HUDEP-2 (cell line): ENCODE results near the gene MAGEF1.

Experiments used
- DNase-seq, 76 experiments: peaks; one replicate each; lab custom pipeline; 2025; ENCODE audit not compliant: unreplicated experiment in 76 of 76; lab: John Stamatoyannopoulos, UW

Gene MAGEF1, protein sequence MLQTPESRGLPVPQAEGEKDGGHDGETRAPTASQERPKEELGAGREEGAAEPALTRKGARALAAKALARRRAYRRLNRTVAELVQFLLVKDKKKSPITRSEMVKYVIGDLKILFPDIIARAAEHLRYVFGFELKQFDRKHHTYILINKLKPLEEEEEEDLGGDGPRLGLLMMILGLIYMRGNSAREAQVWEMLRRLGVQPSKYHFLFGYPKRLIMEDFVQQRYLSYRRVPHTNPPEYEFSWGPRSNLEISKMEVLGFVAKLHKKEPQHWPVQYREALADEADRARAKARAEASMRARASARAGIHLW

DNA sequence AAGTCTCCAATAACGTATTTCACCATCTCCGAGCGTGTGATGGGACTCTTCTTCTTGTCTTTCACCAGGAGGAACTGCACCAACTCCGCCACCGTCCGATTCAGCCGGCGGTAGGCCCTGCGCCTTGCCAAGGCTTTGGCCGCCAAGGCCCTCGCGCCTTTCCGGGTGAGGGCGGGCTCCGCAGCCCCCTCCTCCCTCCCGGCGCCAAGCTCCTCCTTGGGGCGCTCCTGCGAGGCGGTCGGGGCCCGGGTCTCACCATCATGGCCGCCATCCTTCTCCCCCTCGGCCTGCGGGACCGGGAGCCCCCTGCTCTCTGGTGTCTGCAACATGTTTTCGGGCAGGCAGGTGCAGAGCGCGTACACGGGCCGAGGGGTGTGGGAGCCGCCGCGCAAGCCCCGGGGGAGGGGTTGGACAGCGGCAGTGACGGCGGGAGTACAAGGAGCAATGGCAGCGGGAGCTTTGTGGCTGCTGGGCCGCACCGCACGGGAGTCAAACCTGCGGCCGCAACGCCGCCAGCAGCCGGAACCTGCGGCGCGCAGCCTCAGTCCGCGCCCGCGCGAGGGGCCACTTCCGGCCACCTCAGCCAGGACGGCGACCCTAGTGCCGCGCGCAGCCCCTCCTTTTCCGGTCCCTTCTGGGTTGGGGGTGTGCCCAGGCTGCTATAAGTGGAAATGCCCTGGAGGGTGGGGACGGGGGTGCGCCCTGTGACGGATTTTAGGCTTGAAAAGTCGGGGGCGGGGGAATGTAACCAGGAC lies at the start of gene MAGEF1:
MAGEF1 (minus strand) TSS at position 572 of the 755 bp plus-strand sequence; CDS start at position 329, 243 bp downstream.
- DNase-seq: peak in 54 of 76 experiments; percentile 3 to 73 (median 38)

DNA sequence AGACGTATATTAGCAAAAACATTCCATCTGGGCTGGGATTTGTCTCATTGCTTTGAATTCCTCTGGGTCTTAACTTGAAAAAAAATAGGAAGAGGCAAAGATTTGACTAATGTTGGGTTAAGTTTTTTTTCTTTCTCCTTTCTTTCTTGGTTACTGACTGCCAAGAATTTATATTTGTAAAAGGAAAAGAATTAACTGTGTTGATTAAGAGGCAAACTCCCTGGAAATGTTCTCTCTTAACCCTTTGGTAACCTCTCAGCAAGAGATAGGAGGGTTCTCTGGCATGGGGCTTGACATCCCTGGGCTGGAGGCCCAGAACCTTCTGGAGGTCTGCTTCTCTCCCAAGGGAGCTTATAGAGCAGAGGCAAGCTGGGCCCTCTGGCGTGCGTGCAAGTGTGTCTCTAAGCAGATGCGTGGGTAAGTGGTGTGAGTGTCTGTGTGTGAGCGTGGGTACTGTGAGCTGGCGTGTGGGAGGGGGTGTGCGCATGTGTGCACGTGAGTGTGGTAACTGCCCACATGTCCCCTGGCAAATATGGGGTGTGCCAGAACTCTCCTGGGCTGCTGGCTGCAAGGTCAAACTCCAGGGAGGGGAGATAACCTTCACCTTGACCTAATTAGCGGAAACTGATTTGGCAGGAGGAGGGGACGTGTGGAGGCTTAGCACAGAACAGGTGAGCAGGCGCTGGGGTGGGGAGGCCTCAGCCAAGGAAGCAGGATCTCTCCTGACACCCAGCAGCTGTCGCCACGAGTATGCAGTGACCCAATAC lies 49.4 kb upstream of the MAGEF1 start:
- no peak for DNase-seq

DNA sequence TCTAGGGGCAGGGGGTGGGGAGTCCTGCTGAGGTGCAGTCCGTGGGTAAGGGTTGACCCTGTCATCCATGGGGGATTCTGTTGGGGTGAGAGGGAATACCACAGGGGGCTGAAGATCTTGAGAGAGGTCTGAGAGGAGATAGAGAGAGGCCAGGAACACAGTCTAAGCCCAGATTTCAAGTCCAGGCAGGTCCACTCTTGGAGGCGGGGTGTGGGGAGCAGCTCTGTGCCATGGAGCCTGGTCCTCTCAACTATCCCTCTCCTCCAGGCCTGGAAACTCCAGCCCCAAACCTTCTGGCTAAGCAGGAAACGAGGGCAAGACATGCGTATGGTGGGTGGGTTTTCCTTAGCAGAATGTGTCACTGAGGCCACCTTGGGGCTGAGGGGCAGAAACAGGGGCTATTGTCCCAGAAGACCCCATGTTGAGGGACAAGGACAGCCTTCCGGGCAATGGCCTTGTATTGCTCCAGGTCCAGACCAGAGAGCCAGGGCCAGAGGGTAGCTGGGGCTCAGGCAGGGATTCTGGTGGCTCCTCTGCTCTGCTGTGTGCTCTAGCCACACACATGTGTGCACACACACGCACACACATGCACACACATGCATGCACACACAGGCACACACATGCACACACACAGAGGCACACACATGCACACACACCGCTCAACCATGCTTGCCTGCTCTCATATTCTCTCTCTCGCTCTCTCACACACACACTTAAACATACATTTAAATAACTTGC lies 48.6 kb upstream of the MAGEF1 start:
- DNase-seq: no peak

DNA sequence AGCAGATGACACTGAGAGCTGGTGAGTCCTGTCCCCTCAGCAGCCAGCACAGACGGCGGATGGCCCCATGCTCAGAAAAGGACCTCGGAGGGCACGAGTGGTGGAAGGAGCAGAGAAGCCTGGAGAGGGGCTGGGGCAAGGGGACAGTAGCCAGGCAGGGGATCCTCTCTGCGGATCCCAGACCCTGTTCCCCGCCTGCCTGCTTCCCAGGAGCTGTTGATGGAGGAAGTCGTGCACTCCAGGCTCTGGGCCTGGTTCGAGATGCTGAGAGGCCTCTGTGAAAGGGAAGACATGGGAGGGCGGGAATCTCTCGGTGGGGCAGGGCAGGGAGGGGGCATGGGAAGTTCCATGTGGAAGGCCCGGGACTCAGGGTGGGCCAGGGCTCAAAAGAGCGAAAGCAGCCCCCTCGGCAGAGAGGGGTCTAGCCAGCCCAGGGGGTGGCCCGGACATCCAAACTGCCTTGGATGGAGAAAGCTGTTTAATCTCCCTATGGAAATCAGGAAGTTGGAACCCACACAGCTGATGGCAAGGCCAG lies 47.9 kb upstream of the MAGEF1 start:
- DNase-seq: no peak

DNA sequence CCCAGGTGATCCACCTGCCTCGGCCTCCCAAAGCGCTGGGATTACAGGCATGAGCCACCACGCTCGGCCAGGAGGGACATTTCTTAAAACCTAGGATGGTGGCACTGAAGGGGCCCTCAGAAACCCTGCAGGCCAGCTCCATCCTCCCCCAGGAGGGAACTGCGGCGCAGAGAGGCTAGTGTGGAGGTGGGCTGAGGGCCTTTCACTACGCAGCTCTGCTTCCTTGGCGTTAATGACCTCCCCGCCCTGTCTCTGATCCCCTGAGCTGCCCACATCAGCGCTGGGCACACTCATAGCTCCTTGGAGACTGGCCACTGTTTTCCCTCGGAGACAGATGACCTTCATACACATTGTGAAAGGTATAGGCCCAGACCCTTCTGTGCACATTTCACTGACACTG lies 46.2 kb upstream of the MAGEF1 start:
- DNase-seq: no peak

DNA sequence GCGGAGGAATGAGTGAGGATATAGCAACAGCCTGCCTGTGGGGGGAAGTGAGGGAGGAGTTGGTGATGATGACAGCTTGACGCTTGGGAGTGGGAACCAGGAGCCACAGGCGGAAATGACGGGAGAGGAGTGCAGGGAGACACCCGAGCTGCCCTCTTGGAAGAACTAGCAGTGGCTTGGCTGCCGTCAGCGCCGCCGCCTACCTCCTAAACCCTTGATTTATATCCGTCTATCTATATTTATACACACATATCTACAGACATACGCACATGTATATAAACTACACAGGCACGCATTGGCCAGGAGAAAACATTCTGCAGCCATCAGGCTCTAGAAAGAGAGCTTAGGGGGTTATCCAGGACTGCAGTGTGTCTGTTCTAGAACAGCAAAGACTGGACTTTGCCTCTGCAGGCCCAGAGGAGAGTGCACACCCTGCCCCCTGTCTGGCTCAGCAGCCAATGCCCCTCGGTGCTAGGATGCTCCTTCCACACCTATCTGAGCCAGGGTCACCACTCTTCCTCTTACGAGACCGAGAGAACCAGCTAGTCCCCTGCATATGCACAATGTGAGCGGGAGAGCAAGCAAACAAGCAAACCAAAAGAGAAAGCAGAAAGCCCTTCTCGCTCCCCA lies 45.3 kb upstream of the MAGEF1 start:
- no peak for DNase-seq

DNA sequence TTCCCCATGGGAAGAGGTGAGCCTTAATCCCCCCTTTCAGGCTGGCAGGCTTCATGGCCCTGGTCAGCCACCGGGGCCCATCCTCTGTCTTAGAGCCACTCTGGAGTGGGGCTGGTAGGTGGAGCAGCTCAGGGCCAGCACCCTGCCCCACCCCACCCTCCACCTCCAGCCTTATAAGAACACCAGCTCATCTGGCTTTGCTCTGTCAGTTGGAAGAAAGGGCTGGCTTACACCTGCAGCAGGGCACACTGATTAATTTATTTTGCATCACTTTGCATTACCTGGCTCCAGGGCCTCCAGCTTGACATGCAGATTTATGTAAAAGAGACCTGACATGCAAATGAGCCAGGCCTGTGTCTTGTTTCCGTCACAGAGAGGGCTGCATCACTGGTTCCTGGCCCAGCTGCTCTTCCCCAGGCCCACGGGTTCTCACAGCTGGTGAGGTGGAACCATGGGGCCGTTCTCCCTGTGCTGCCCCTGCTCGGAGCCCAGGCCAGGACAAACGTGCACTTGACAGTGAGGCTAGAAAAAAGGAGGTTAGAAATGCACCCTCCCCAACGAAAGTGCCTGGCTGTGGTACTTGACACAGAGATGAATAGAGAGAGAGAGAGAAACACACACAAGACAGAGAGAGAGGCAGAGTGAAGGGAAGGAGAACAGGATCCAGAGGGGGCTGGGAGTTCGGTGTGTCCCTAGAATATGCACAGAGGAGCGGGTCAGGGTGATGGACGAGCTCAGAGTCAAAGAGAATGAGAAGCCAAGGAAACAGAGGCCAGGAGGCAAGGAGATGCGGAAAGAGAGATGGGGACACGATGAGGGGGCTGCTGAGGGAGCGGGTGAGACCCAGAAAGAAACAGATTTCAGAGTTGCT lies 44.5 kb upstream of the MAGEF1 start:
- DNase-seq: no peak

DNA sequence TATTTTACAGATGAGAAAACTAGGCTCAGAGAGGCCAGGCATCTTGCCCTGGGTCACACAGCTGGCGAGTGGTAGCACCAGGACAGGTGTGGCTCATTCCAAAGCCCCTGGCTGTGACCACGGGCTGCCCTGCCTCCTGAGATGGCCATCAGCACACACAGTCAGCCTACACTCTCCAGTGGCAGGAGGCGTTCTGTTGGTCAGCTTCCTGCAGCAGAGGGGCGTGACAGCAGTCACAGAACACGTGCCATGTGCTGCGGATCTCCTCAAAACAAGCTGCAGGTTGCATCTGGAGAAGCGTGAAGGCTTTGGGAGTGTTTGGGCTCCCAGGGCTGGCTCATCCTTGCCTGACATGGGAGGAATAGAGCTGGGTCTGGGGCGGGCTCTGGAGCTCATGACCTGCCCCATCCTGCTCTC lies 43.5 kb upstream of the MAGEF1 start:
- DNase-seq: no peak

DNA sequence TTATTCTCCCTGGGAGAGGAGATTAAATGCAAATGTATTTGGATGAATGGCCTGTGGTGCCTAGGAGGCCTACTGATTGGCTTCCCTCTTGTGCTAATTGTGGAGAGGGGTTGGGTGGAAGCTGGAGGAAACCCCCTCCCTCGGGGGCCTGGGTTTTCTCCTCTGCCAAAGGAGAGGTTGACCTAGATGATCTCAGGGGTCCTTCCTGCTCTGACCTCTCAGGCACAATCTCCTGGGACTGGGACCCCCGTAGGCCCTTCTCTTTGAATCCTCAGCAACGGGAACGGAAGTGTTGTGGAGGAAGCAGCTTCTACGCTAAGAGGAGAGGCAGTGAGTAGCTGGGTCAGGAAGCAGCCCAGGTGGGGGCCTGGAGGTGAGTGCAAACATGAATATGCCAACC lies 40.5 kb upstream of the MAGEF1 start:
- no peak for DNase-seq

DNA sequence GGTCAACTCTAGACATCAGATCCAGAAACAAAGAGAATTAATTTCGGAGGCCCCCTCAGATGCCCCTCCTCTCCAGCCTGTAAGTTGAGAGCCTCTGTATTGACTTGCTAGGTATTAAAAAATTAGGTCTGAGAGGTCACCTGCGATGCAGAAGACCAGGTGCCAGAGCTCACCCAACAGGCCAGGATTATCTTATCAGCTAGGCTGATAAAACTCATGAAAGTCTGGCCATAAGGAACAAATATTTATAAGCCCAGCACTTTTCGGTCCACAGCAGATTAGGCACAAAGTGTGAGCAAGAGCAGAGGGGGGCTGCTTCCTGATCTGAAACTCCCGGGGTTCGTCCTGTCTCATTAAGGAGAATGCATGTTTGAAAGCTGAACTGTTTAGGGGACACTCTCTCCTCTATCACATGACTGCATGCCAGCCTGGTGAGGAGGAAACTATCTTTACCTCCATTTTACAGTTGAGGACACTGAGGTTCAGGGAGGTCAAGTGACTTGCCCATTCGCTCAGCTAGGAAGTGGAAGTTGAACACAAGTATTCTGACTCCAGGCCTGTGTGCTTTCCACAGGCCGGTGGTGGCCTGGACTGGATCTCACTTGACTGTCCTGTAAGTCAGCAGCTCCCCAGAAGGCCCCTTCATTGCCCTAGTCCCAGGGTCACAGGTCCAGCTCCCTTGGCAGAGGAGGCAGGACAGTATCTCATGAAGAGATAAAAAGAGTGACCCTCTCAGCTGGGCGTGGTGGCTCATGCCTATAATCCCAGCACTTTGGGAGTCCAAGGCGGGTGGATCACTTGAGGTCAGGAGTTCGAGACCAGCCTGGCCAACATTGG lies 39.6 kb upstream of the MAGEF1 start:
- no peak for DNase-seq

DNA sequence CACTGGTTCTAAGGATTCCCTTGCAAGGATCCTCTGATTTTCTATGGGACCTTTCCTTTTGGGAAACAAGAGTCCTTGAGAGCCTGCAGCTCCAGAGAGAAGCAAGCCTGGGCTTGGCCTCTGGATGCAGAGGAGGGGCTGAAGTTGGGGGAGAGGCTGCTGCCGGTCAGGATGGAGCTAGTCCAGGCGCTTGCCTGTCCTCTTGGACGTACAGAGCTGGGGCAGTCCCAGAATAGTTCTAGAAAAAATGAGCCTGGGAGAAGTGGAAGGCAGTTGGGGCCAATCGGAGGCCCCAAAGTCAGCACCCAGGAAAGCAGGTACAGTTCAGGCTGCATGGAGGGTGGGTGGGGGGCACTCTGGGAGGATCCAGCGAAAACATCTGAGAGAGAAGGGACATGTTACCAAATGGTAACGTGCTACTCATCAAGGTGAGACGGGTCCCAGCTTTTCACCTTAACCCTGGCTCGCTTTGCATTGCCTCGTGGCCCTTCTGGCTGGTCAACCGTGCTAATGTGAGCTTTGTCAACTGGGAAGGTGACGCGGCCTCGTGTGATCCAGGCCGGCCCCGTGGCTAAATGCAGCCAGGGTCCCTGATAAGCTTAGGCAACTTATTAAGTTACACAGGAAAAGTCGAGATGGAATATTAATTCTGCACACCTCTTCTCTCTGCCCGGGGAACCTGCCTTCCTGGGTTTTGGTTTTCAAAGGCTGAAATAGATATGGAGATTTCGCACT lies 38.7 kb upstream of the MAGEF1 start:
- DNase-seq: no peak

DNA sequence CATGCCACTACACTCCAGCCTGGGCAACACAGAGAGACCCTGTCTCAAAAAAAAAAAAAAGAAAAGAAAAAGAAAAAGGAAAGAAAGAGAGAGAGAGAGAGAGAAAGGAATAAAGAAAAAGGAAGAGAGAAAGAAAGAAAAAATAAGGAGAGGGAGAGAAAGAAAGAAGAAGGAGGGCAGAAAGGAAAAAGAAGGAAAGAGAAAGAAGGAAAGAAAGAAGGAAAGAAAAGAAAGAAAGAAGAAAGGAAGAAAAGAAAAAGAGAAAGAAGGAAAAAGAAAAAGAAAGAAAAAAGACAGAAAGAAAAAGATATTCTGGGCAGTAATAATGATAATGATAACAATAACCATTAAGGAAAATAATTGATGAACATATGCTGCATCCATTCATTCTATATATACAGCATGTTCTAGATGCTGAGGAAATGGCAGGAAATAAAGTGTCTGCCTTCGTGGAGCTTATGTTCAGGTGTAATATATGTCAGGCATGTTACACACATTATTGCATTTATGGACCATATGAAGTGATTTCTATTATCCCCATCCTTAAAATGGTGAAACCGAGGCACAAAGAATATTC lies 37.4 kb upstream of the MAGEF1 start:
- DNase-seq: no peak

DNA sequence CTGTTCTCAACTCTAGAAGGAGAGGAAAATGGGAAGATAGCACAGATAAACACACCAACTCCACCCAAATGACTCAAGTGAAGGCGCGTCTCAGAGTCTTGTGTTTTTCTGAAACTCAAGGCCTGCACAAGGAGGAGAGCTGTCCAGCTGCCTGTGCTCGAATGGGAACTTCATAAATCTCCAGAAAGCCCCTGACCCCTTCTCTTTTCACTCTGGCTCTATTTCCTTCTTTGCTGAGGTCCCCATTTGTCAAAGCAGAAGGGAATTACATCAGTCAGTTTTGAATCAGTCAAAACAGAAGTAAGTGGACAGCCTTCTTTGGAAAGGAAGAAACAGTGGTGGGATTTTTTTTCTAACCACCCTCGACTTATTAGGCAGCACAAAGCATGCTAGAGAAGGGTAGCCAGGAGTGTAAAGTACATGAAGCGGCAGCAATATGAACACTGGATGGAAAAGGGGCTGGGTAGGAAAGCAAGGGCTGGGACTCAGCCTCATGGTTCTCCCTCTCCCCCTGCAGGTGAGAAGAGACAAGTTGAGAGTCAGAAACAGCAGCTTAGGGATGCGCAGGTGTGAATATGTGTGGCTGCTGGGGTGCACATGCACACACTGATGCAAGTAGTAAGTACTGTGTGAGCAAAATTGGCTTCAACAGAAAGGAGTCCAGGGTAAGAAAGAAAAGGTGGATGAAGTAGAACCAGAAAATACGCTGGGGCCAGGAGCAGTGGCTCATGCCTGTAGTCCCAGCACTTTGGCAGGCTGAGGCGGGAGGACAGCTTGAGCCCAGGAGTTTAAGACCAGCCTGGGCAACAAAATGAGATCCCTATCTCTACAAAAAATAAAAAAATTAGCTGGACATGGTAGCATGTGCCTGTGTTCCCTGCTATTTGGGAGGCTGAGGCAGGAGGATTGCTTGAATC lies 36.6 kb upstream of the MAGEF1 start:
- DNase-seq: no peak

DNA sequence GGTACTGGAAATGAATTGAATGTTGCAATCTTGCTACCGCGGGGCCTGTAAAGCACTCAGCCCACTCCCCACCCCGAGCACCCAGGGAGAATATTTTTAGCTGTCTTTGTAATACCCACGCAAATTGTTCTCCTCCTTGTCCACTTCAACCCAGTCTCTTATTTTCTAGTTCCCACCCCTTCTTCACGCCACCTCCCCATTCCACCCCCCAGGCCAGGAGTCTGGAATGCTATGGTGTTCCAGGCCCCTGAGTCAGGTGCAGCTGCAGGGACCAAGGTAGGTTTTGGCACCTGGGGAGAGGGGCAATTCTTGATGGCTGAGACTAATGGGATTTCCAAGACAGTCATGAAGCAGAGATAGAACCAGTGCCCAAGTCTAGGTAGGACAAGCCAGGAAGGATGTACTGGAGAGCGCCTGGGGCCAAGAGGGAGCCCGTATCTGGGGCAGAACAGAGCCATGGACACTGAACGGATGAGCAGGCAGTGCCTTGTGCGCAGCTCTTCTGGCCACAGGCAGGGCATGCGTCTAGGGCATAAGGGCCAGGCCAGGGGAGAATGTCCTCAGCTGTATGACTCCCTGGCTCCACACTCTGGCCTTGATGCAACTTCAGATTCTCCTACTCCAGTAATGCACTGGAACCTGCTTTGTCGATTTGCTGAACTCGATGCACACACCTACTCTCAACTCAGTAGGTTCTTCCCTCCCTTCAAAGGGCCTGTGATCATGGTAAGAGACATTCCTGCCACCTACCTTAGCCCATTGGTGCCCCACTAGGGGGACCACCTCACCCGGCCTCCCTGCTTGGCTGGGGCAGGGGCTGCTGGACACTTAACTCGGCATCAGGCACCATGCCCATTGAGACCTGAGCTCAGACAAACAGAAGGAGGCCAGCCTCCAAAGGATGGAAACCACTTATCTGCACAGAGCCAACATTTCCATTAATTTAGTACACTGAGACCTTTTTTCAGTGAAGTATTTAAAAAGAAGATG lies 34.6 kb upstream of the MAGEF1 start:
- no peak for DNase-seq

DNA sequence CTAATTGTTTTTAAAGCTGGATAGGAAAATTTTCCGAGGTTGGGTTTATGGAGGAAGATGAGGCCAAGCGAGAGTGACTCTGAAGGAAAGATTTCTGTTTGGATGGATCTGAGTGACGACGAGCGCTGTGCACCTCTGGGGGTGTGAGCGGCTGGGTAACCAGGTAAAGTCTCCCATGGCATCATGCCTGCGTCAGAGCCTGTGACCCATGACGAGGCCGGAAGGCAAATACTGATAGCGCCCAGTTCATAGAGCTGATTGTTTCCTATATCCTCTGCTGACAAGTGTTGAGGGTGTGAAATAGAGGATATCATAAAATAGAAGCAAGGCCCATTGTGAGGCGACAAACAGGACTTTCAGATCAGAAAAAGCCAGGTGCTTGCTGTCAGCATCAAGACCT lies 33.7 kb upstream of the MAGEF1 start:
- no peak for DNase-seq
